Activated naive CD8-positive, alpha-beta T cell treated with anti-CD3 and anti-CD28 coated beads, Interleukin-2, amount 10 ng/mL, durations not matched to agents 7 days and 5 days (primary cell): ENCODE results near the gene ALDH8A1. TPM values are rescaled to one million over a fixed set of nuclear protein-coding genes. Genes with fewer than 3 reads are reported as not detected.

Source experiments
- microRNA-seq: library from miRNA; unstranded; fragments of <30 nt; microRNA quantifications from one replicate; pipeline ENCODE4 v1.2.0, GENCODE V29; 2022
- total RNA-seq, 2 experiments: library from RNA; stranded (reverse); gene quantifications; one replicate each; pipeline ENCODE4 v1.2.3, GENCODE V29; 2021

The ALDH8A1 gene
- total RNA-seq, 2 experiments from 2014 or later, result 1.3 to 1.4 TPM

Small RNAs within 50 kb of the gene (microRNA-seq; reads per million reads assigned to microRNA genes)
- gene MIR3662, result not detected

Other genes with a start within 250 kb of the ALDH8A1 start
- gene HBS1L, start 104.7 kb upstream of the ALDH8A1 start, total RNA-seq, result 10 to 100 TPM; 72.6 to 72.7 TPM
- gene MYB, start 231.2 kb upstream of the ALDH8A1 start, total RNA-seq, result 1 to 10 TPM; 8.4 to 8.8 TPM